ENCODE data around the gene LCE1E. TPM values are rescaled to one million over a fixed set of nuclear protein-coding genes. Genes with fewer than 3 reads are reported as not detected.

Gene LCE1E
- total RNA-seq, 1 donor from 2014 or later, result not detected

GRCh38 chr1:152783095-152783494, 3.0 kb upstream of the LCE1E start:
- no peak for ATAC-seq
- no peak for DNase-seq
- H3K27ac ChIP-seq, result no peak overlapping the region

DNA sequence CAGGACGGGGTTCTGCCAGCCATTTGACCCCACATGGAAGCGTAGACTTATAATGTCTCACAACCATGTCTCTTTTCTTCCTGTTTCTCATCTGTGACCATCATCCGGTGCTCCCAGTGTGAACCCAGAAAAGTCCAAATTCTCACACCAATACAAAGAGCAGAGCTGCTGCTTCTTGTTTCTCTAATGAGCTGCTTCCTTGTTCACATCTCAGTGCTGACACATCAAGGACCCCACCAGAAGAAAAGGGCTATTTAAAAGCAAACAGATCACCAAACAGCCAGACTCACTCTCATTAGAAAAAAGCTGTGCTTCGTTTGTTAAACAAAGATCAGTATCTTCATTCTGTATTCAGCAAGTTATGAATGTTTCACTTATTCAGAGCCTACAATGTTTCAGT, 9.6 kb downstream of the LCE1E start:
- no peaks in the 10 kb centered on the region for H3K27me3 ChIP-seq
- TF ChIP-seq, protein P1, sequence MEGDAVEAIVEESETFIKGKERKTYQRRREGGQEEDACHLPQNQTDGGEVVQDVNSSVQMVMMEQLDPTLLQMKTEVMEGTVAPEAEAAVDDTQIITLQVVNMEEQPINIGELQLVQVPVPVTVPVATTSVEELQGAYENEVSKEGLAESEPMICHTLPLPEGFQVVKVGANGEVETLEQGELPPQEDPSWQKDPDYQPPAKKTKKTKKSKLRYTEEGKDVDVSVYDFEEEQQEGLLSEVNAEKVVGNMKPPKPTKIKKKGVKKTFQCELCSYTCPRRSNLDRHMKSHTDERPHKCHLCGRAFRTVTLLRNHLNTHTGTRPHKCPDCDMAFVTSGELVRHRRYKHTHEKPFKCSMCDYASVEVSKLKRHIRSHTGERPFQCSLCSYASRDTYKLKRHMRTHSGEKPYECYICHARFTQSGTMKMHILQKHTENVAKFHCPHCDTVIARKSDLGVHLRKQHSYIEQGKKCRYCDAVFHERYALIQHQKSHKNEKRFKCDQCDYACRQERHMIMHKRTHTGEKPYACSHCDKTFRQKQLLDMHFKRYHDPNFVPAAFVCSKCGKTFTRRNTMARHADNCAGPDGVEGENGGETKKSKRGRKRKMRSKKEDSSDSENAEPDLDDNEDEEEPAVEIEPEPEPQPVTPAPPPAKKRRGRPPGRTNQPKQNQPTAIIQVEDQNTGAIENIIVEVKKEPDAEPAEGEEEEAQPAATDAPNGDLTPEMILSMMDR (IDR thresholded peaks at IDR 0.05), result no peak
- no peaks in the 10 kb centered on the region for H3K9me3 ChIP-seq
- no peak overlapping the region for H3K27ac ChIP-seq
- ATAC-seq, result no peak
- no peaks in the 10 kb centered on the region for H3K4me1 ChIP-seq
- no peaks in the 10 kb centered on the region for H3K36me3 ChIP-seq
- no peak overlapping the region for H3K4me3 ChIP-seq
- intact Hi-C loops (cut with DNase I), result no loop called here
- no peak for DNase-seq

More at GRCh38 chr1:152783095-152783494, 3.0 kb upstream of the LCE1E start:
- TF ChIP-seq, protein P1 (IDR thresholded peaks at IDR 0.05), result no peak
- Histone ChIP-seq H3K27me3 (peaks cover 4% of the 10 kb centered on the region), H3K36me3 (no peaks in the 10 kb centered on the region), H3K9me3 (no peaks in the 10 kb centered on the region), H3K4me1 (no peaks in the 10 kb centered on the region), H3K4me3 (no peak overlapping the region)
- intact Hi-C loops (cut with DNase I), result no loop called here

DNA sequence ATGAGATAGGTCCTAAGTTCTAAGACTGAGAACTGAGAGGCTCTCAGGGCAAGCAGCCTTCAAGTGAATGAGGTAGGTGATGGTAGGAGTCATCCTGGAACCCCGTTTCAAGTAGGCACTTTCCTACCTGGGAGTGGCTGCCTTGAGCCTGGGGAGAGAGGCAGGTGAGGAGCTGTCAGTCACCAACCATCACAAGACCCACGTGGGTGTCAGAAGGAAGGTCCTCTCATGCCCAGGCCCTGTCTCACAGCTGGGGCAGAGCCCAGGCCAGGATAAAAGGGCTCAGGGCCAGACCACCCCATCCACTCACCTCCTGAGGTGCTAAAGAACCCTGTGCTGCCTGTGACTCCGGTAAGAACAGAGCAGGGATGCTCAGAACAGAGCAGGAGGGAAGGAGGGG, 10.4 kb downstream of the LCE1E start, which contains the start of gene LCE1D:
TSS of gene LCE1D (plus strand) at position 301 of the 400 bp plus-strand sequence. CDS start 1,074 bp downstream, outside the sequence.
- H3K36me3 ChIP-seq, result no peaks in the 10 kb centered on the region
- intact Hi-C loops (cut with DNase I), result no loop called here
- H3K27ac ChIP-seq, result no peak within 1 kb of the TSS
- TF ChIP-seq, protein P1 (IDR thresholded peaks at IDR 0.05), result no peak
- no peak for DNase-seq
- H3K4me3 ChIP-seq, result no peak within 1 kb of the TSS
- H3K9me3 ChIP-seq, result no peaks in the 10 kb centered on the region
- ATAC-seq, result no peak
- no peaks in the 10 kb centered on the region for H3K4me1 ChIP-seq
- no peaks in the 10 kb centered on the region for H3K27me3 ChIP-seq

- intact Hi-C loops (cut with DNase I), result no loop called here
- TF ChIP-seq, protein P1 (IDR thresholded peaks at IDR 0.05), result no peak
These were observed 15.3 kb downstream of the LCE1E start for GRCh38 chr1:152801333-152801732.

DNA sequence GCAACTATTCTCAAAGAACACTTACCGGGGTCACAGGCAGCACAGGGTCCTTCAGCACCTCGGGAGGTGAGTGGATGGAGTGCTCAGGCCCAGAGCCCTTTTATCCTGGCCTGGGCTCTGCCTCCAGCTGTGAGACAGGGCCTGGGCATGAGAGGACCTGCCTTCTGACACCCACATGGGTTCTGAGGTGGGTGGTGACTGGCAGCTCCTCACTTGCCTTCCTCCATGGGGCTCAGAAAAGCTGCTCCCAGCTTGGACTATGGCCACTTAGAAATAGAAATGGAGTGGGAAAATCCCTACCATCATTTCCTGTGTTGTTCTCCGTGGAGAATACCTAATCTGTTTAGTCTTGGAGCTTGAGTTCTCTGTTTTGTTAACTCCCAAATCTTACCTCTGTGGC, 20.5 kb downstream of the LCE1E start, which contains the start of gene LCE1C:
TSS of gene LCE1C (minus strand) at position 76 of the 400 bp plus-strand sequence. CDS start 1,173 bp downstream, outside the sequence.
- no peak for ATAC-seq
- DNase-seq, result no peak
- peaks cover 3% of the 10 kb centered on the region for H3K27me3 ChIP-seq
- TF ChIP-seq, protein P1 (IDR thresholded peaks at IDR 0.05), result no peak
- intact Hi-C loops (cut with DNase I), result no loop called here
- H3K36me3 ChIP-seq, result no peaks in the 10 kb centered on the region
- no peak within 1 kb of the TSS for H3K27ac ChIP-seq
- H3K4me1 ChIP-seq, result no peaks in the 10 kb centered on the region
- no peaks in the 10 kb centered on the region for H3K9me3 ChIP-seq
- no peak within 1 kb of the TSS for H3K4me3 ChIP-seq

More at GRCh38 chr1:152801333-152801732, 15.3 kb downstream of the LCE1E start:
- DNase-seq, result no peak
- Histone ChIP-seq H3K36me3 (no peaks in the 10 kb centered on the region), H3K4me1 (no peaks in the 10 kb centered on the region), H3K27me3 (no peaks in the 10 kb centered on the region), H3K4me3 (no peak overlapping the region), H3K9me3 (no peaks in the 10 kb centered on the region), H3K27ac (no peak overlapping the region)
- no peak for ATAC-seq

- ATAC-seq (no peak), DNase-seq (no peak)
- TF ChIP-seq, protein P1 (IDR thresholded peaks at IDR 0.05), result no peak
- intact Hi-C loops (cut with DNase I), result no loop called here
- Histone ChIP-seq H3K9me3 (no peaks in the 10 kb centered on the region), H3K36me3 (no peaks in the 10 kb centered on the region), H3K4me3 (no peak overlapping the region), H3K27me3 (peaks cover 3% of the 10 kb centered on the region), H3K27ac (no peak overlapping the region), H3K4me1 (no peaks in the 10 kb centered on the region)
These were observed 25.0 kb downstream of the LCE1E start for GRCh38 chr1:152811050-152811449.

Measured in upper lobe of right lung (tissue), 1 donor.